K562 (cell line): ENCODE data around the gene SLC33A1. TPM values are rescaled to one million over a fixed set of nuclear protein-coding genes. Genes with fewer than 3 reads are reported as not detected.
A peak's percentile ranks its signal among the peaks of the same experiment; 100 is the strongest.

Source experiments
- BACH1 ChIP-seq: fragments of 200-800 bp; sonication (Bioruptor generic); IDR thresholded peaks from 2 replicates; pipeline ENCODE4 v1.6.1; 2016; ENCODE audit warnings: missing genetic modification characterization, missing compliant biosample characterization
- BRF1 ChIP-seq: IDR thresholded peaks from 3 replicates; pipeline ENCODE4 v1.6.1; 2011; ENCODE audit warnings: borderline replicate concordance, mild to moderate bottlenecking; ENCODE audit not compliant: insufficient read length; ENCODE audit errors: extremely low read depth
- CTBP1 ChIP-seq: fragments of 450-650 bp; IDR thresholded peaks from 2 replicates; pipeline ENCODE4 v1.6.1; 2016; ENCODE audit warnings: borderline replicate concordance
- HNRNPLL ChIP-seq: fragments of 200-400 bp; formaldehyde crosslinking; IDR thresholded peaks from 2 replicates; pipeline ENCODE4 v1.6.1; 2017; ENCODE audit warnings: low read length, low read depth, mild to moderate bottlenecking; ENCODE audit not compliant: poor library complexity, severe bottlenecking
- ILF3 ChIP-seq: fragments of 450-650 bp; IDR thresholded peaks from 2 replicates; pipeline ENCODE4 v1.6.1; 2018; ENCODE audit warnings: antibody characterized with exemption, mild to moderate bottlenecking, moderate library complexity, borderline replicate concordance
- KDM1A ChIP-seq, 2 experiments: fragments of 450-650 bp; IDR thresholded peaks; 2 replicates each; pipeline ENCODE4 v1.6.1; 2016; ENCODE audit warnings: mild to moderate bottlenecking in 2 of 2
- NCOA1 ChIP-seq: fragments of 450-650 bp; IDR thresholded peaks from 2 replicates; pipeline ENCODE4 v1.6.1; 2016; ENCODE audit warnings: low read depth
- NCOA6 ChIP-seq: fragments of 450-650 bp; IDR thresholded peaks from 2 replicates; pipeline ENCODE4 v1.6.1; 2017; ENCODE audit warnings: mild to moderate bottlenecking
- RBM15 ChIP-seq: fragments of 200-400 bp; formaldehyde crosslinking; IDR thresholded peaks from 2 replicates; pipeline ENCODE4 v1.6.1; 2018; ENCODE audit warnings: mild to moderate bottlenecking, low read length, moderate library complexity; ENCODE audit not compliant: insufficient read depth
- SREBF2 ChIP-seq: sonication (generic); formaldehyde crosslinking; IDR thresholded peaks from 2 replicates; pipeline ENCODE4 v1.4.0; 2020; ENCODE audit warnings: mild to moderate bottlenecking, missing genetic modification reagents
- ZBTB8A ChIP-seq: fragments of 450-650 bp; IDR thresholded peaks from 2 replicates; pipeline ENCODE4 v1.6.1; 2018; ENCODE audit warnings: mild to moderate bottlenecking, moderate library complexity; ENCODE audit not compliant: partially characterized antibody
- ZKSCAN3 ChIP-seq: fragments of 250-450 bp; sonication (Bioruptor Pico); IDR thresholded peaks from 2 replicates; pipeline ENCODE4 v1.4.0; 2020
- ZNF12 ChIP-seq: sonication (generic); formaldehyde crosslinking; IDR thresholded peaks from 2 replicates; pipeline ENCODE4 v1.4.0; 2020; ENCODE audit warnings: mild to moderate bottlenecking, missing genetic modification reagents
- ZNF124 ChIP-seq: sonication (generic); formaldehyde crosslinking; IDR thresholded peaks from 2 replicates; pipeline ENCODE4 v1.8.1; 2022; ENCODE audit warnings: missing genetic modification reagents
- ZNF197 ChIP-seq: fragments of 200-800 bp; sonication (Bioruptor generic); IDR thresholded peaks from 2 replicates; pipeline ENCODE4 v1.6.1; 2016; ENCODE audit warnings: low read depth, missing genetic modification characterization, missing compliant biosample characterization
- ZNF668 ChIP-seq: fragments of 250-450 bp; sonication (Bioruptor Pico); IDR thresholded peaks from 2 replicates; pipeline ENCODE4 v1.8.0; 2022; ENCODE audit warnings: mild to moderate bottlenecking, inconsistent platforms
- ZNF785 ChIP-seq: fragments of 250-450 bp; sonication (Bioruptor Pico); IDR thresholded peaks from 2 replicates; pipeline ENCODE4 v1.4.0; 2020; ENCODE audit warnings: mild to moderate bottlenecking
- polyA plus RNA-seq, 8 experiments: library from polyadenylated mRNA; depleted of rRNA in 4 of 8; stranded (reverse) in 5 of 8; unstranded in 3 of 8; fragments of >200 nt; fragmentation: Nextera tagmentation in 2 of 8; fragmentation: Illumina TruSeq in 1 of 8; extraction: Ambion mirVana in 2 of 8; extraction: Trizol in 1 of 8; gene quantifications; 2 replicates each; pipeline versions ENCODE4 v1.2.1 to v1.2.3, GENCODE V29; 2011 to 2014; ENCODE audit warnings: inconsistent platforms in 1 of 8, missing spikeins in 1 of 8
- total RNA-seq, 7 experiments: library from RNA; depleted of rRNA in 6 of 7; stranded (reverse); fragments of >200 nt in 6 of 7; fragmentation: Illumina TruSeq in 2 of 7; extraction: Trizol in 2 of 7; gene quantifications; 2 replicates each; pipeline versions ENCODE4 v1.2.1 to v1.2.3, GENCODE V29; 2011 to 2021; ENCODE audit warnings: low replicate concordance in 1 of 7
- TF ChIP-seq, protein P1 (sequence below): fragments of 250-450 bp; sonication (Bioruptor Pico); IDR thresholded peaks from 2 replicates; pipeline ENCODE4 v1.4.0; 2020; ENCODE audit warnings: mild to moderate bottlenecking, moderate library complexity
- TF ChIP-seq, protein P2 (sequence below): fragments of 450-650 bp; formaldehyde crosslinking; IDR thresholded peaks from 2 replicates; pipeline ENCODE4 v1.4.0; 2020; ENCODE audit warnings: mild to moderate bottlenecking, mixed read lengths
- TF ChIP-seq, protein P3 (sequence below): IDR thresholded peaks from 2 replicates; pipeline ENCODE4 v1.6.1; 2011; ENCODE audit not compliant: insufficient read length; ENCODE audit errors: extremely low read depth
- TF ChIP-seq, protein P4 (sequence below): sonication (generic); formaldehyde crosslinking; IDR thresholded peaks from 2 replicates; pipeline ENCODE4 v1.8.0; 2022; ENCODE audit warnings: mild to moderate bottlenecking, missing genetic modification reagents

SLC33A1 gene
- total and polyA plus RNA-seq, 9 of the 15 experiments (the other 6 are each of a cell fraction or from before 2014, with no cell fraction given) = 6.2 to 26.8 (median 19.6) TPM

DNA sequence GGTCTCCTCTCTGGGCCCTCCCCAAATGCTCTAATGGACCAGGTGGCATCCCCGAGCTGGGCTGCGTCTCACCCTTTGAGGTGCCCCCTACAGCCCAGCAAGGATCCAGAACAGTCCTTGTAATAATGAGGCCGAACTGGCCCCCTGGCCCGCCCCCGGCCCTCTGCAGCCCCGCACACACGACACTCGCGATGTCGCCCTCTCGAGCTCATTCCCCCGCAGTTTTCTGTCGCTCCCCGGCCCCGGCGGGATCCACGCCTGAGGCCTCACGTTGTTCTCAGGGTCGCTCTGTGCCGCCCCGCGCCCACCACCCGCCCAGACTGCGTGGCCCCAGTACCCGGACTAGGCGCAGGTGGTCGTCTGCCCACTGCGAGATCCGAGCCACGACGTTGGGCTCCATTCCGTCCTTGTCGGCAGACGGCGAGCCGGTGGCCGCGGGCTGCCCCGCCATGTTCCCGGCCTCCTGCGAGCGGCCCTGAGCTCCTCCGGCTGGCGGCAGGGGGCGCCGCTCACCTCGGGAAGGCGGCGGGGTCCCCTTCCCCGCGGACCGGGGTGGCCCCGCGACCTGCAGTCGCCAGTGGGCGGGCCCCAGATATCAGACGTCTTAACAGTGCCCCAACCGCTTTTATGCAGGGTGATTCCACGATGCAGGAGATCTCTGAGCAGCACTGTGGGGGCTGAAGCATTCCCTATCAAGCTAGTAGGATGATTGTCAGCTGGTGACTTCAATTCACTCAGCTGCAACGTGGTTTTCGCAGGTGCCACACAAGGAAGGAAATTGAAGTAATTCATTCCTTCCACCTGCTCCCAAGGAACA lies 48.2 kb downstream of the SLC33A1 start, which contains the start of gene C3orf33 (continued):
- TF ChIP-seq, protein P1, sequence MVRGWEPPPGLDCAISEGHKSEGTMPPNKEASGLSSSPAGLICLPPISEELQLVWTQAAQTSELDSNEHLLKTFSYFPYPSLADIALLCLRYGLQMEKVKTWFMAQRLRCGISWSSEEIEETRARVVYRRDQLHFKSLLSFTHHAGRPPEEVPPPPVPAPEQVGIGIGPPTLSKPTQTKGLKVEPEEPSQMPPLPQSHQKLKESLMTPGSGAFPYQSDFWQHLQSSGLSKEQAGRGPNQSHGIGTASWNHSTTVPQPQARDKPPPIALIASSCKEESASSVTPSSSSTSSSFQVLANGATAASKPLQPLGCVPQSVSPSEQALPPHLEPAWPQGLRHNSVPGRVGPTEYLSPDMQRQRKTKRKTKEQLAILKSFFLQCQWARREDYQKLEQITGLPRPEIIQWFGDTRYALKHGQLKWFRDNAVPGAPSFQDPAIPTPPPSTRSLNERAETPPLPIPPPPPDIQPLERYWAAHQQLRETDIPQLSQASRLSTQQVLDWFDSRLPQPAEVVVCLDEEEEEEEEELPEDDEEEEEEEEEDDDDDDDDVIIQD = no peak
- TF ChIP-seq ZNF197 = 0 out of 2 replicates have a peak, but pooled peaks have one; percentile 28
- TF ChIP-seq NCOA6 = no peak
- no peak for TF ChIP-seq ZBTB8A
- TF ChIP-seq ZKSCAN3 (CRISPR knock-in tag) = no peak
- 0 out of 2 replicates have a peak, but pooled peaks have one; percentile 53 for TF ChIP-seq ILF3
- TF ChIP-seq, protein P2, sequence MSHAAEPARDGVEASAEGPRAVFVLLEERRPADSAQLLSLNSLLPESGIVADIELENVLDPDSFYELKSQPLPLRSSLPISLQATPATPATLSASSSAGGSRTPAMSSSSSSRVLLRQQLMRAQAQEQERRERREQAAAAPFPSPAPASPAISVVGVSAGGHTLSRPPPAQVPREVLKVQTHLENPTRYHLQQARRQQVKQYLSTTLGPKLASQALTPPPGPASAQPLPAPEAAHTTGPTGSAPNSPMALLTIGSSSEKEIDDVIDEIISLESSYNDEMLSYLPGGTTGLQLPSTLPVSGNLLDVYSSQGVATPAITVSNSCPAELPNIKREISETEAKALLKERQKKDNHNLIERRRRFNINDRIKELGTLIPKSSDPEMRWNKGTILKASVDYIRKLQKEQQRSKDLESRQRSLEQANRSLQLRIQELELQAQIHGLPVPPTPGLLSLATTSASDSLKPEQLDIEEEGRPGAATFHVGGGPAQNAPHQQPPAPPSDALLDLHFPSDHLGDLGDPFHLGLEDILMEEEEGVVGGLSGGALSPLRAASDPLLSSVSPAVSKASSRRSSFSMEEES (CRISPR knock-in tag) = no peak
- TF ChIP-seq HNRNPLL = peak; percentile 32
- TF ChIP-seq ZNF785 (CRISPR knock-in tag) = no peak
- TF ChIP-seq, protein P3, sequence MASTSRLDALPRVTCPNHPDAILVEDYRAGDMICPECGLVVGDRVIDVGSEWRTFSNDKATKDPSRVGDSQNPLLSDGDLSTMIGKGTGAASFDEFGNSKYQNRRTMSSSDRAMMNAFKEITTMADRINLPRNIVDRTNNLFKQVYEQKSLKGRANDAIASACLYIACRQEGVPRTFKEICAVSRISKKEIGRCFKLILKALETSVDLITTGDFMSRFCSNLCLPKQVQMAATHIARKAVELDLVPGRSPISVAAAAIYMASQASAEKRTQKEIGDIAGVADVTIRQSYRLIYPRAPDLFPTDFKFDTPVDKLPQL = no peak
- no peak for TF ChIP-seq ZNF124 (CRISPR knock-in tag)
- no peak for TF ChIP-seq ZNF12 (CRISPR knock-in tag)
- no peak for TF ChIP-seq BRF1
- TF ChIP-seq SREBF2 (CRISPR knock-in tag) = no peak
- TF ChIP-seq, protein P4, sequence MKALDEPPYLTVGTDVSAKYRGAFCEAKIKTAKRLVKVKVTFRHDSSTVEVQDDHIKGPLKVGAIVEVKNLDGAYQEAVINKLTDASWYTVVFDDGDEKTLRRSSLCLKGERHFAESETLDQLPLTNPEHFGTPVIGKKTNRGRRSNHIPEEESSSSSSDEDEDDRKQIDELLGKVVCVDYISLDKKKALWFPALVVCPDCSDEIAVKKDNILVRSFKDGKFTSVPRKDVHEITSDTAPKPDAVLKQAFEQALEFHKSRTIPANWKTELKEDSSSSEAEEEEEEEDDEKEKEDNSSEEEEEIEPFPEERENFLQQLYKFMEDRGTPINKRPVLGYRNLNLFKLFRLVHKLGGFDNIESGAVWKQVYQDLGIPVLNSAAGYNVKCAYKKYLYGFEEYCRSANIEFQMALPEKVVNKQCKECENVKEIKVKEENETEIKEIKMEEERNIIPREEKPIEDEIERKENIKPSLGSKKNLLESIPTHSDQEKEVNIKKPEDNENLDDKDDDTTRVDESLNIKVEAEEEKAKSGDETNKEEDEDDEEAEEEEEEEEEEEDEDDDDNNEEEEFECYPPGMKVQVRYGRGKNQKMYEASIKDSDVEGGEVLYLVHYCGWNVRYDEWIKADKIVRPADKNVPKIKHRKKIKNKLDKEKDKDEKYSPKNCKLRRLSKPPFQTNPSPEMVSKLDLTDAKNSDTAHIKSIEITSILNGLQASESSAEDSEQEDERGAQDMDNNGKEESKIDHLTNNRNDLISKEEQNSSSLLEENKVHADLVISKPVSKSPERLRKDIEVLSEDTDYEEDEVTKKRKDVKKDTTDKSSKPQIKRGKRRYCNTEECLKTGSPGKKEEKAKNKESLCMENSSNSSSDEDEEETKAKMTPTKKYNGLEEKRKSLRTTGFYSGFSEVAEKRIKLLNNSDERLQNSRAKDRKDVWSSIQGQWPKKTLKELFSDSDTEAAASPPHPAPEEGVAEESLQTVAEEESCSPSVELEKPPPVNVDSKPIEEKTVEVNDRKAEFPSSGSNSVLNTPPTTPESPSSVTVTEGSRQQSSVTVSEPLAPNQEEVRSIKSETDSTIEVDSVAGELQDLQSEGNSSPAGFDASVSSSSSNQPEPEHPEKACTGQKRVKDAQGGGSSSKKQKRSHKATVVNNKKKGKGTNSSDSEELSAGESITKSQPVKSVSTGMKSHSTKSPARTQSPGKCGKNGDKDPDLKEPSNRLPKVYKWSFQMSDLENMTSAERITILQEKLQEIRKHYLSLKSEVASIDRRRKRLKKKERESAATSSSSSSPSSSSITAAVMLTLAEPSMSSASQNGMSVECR = peak; percentile 89; the same call in 1 of the 2 replicates
- peak; percentile 74 for TF ChIP-seq CTBP1
- TF ChIP-seq RBM15 = no peak
- no peak for TF ChIP-seq KDM1A (IDR thresholded peaks at IDR 0.05)
- TF ChIP-seq ZNF668 (CRISPR knock-in tag) = no peak
- no peak for TF ChIP-seq NCOA1
- no peak for TF ChIP-seq BACH1 (tag)
